ENCODE results near the gene GLI2.

GLI2 gene

GRCh38 chr2:120736202-120736623, 545 bp downstream of the GLI2 start:
- no peak for TF ChIP-seq CTCF (IDR thresholded peaks at IDR 0.05; ENCODE audit: low read depth, low read length, missing control alignments)
- no peak overlapping the region for H3K4me3 ChIP-seq (ENCODE audit: low read depth, low read length)
- no peak for DNase-seq (ENCODE audit: low read depth)

- no peak for DNase-seq (ENCODE audit: low read depth)
- no peak for TF ChIP-seq CTCF (IDR thresholded peaks at IDR 0.05; ENCODE audit: low read depth, low read length, missing control alignments)
- H3K4me3 ChIP-seq (ENCODE audit: low read depth, low read length): no peak overlapping the region
Measured at GRCh38 chr2:120736624-120737339, 1.1 kb downstream of the GLI2 start.

- no peak for DNase-seq (ENCODE audit: low read depth)
- H3K4me3 ChIP-seq (ENCODE audit: low read depth, low read length): no peak overlapping the region
- TF ChIP-seq CTCF (IDR thresholded peaks at IDR 0.05; ENCODE audit: low read depth, low read length, missing control alignments): no peak
Measured at GRCh38 chr2:120737340-120738101, 1.9 kb downstream of the GLI2 start.

GRCh38 chr2:120738117-120738516, 2.4 kb downstream of the GLI2 start:
- no peak for DNase-seq (ENCODE audit: low read depth)
- TF ChIP-seq CTCF (IDR thresholded peaks at IDR 0.05; ENCODE audit: low read depth, low read length, missing control alignments): no peak
- H3K4me3 ChIP-seq (ENCODE audit: low read depth, low read length): no peak overlapping the region

- no peak for DNase-seq (ENCODE audit: low read depth)
- no peak for TF ChIP-seq CTCF (IDR thresholded peaks at IDR 0.05; ENCODE audit: low read depth, low read length, missing control alignments)
- no peak overlapping the region for H3K4me3 ChIP-seq (ENCODE audit: low read depth, low read length)
Measured at GRCh38 chr2:120738786-120739437, 3.2 kb downstream of the GLI2 start.

GRCh38 chr2:120739438-120740090, 3.9 kb downstream of the GLI2 start:
- no peak for TF ChIP-seq CTCF (IDR thresholded peaks at IDR 0.05; ENCODE audit: low read depth, low read length, missing control alignments)
- DNase-seq (ENCODE audit: low read depth): no peak
- no peak overlapping the region for H3K4me3 ChIP-seq (ENCODE audit: low read depth, low read length)

Data from GM12864 (cell line).